GM12878 (cell line): ENCODE results near the gene SLC35F6.

Experiments used
- ATF2 ChIP-seq: IDR thresholded peaks from 2 replicates; pipeline ENCODE4 v1.6.1; 2012; ENCODE audit warnings: low read length, inconsistent platforms
- BHLHE40 ChIP-seq, 2 experiments: fragments of 450-650 bp in 1 of 2; IDR thresholded peaks; 2 replicates each; pipeline ENCODE4 v1.6.1; 2011 to 2017; ENCODE audit warnings: low read depth in 2 of 2, borderline replicate concordance in 1 of 2, improper control_type of control experiment in 1 of 2, low read length in 1 of 2, mild to moderate bottlenecking in 1 of 2
- CTCF ChIP-seq, 3 experiments: IDR thresholded peaks in 2 of 3; conservative IDR thresholded peaks in 1 of 3; 2 replicates each; pipeline ENCODE4 v1.5.1; 2011; ENCODE audit warnings: low read depth in 3 of 3, low read length in 3 of 3, mild to moderate bottlenecking in 3 of 3, control low read depth in 2 of 3, moderate library complexity in 2 of 3, inconsistent platforms in 1 of 3, mixed read lengths in 1 of 3; ENCODE audit not compliant: control insufficient read depth in 2 of 3, insufficient read depth in 1 of 3; ENCODE audit errors: extremely low read depth in 1 of 3
- EP300 ChIP-seq, 2 experiments: fragments of 150-350 bp in 1 of 2; IDR thresholded peaks; 2 replicates each; pipeline ENCODE4 v1.6.1; 2011 to 2012; ENCODE audit warnings: low read depth in 2 of 2, low read length in 2 of 2, borderline replicate concordance in 1 of 2, improper control_type of control experiment in 1 of 2, inconsistent platforms in 1 of 2; ENCODE audit not compliant: control insufficient read depth in 1 of 2
- ESRRA ChIP-seq: IDR thresholded peaks from 2 replicates; pipeline ENCODE4 v1.6.1; 2012; ENCODE audit warnings: mild to moderate bottlenecking, low read length, improper control_type of control experiment
- FOXK2 ChIP-seq: fragments of 450-650 bp; IDR thresholded peaks from 2 replicates; pipeline ENCODE4 v1.6.1; 2017; ENCODE audit warnings: mild to moderate bottlenecking, moderate library complexity
- JUND ChIP-seq: IDR thresholded peaks from 2 replicates; pipeline ENCODE4 v1.6.1; 2012; ENCODE audit warnings: low read depth, mild to moderate bottlenecking, low read length, improper control_type of control experiment, moderate library complexity
- PBX3 ChIP-seq: IDR thresholded peaks from 2 replicates; pipeline ENCODE4 v1.6.1; 2011; ENCODE audit warnings: mild to moderate bottlenecking, low read depth, low read length, moderate library complexity; ENCODE audit not compliant: insufficient replicate concordance
- POLR2A ChIP-seq: IDR thresholded peaks from 2 replicates; pipeline ENCODE4 v1.6.1; 2011; ENCODE audit warnings: low read depth, mild to moderate bottlenecking, low read length
- USF2 ChIP-seq: IDR thresholded peaks from 2 replicates; pipeline ENCODE4 v1.6.1; 2011; ENCODE audit warnings: low read depth, low read length, improper control_type of control experiment, borderline replicate concordance
- ZBTB33 ChIP-seq: fragments of 450-650 bp; IDR thresholded peaks from 2 replicates; pipeline ENCODE4 v1.6.1; 2017; ENCODE audit warnings: mild to moderate bottlenecking
- ZNF24 ChIP-seq: fragments of 450-650 bp; IDR thresholded peaks from 2 replicates; pipeline ENCODE4 v1.6.1; 2017; ENCODE audit warnings: antibody characterized with exemption, mild to moderate bottlenecking

- TF ChIP-seq CTCF (IDR thresholded peaks at IDR 0.05 in 2 of 3, conservative IDR thresholded peaks at IDR 0.05 in 1 of 3; ENCODE audit: control insufficient read depth in 2 of 3, extremely low read depth in 1 of 3, insufficient read depth in 1 of 3, low read depth in 3 of 3, low read length in 3 of 3), result no peak
- TF ChIP-seq PBX3, result no peak
- no peak for TF ChIP-seq JUND
- TF ChIP-seq ESRRA, result no peak
- no peak for TF ChIP-seq POLR2A
- no peak for TF ChIP-seq ZNF24
- TF ChIP-seq ATF2, result no peak
- no peak for TF ChIP-seq EP300 (IDR thresholded peaks at IDR 0.05; ENCODE audit: borderline replicate concordance in 1 of 2, control insufficient read depth in 1 of 2, low read depth in 2 of 2, low read length in 2 of 2)
- TF ChIP-seq BHLHE40 (IDR thresholded peaks at IDR 0.05; ENCODE audit: borderline replicate concordance in 1 of 2, low read depth in 2 of 2, low read length in 1 of 2), result no peak
- TF ChIP-seq USF2, result no peak
- TF ChIP-seq FOXK2, result no peak
- TF ChIP-seq ZBTB33, result no peak
These were observed 22.3 kb downstream of the SLC35F6 start for GRCh38 chr2:26786207-26787028.
